Loucy (cell line): ENCODE results near the gene PAQR9.

ENCODE experiments used
- H2AFZ ChIP-seq: fragments of 200-600 bp; sonication (generic); 2 replicates; pipeline ENCODE4 v1.6.0; 2016; ENCODE audit warnings: antibody characterized with exemption, mild to moderate bottlenecking, low read length, moderate library complexity
- H3F3A ChIP-seq: fragments of 200-600 bp; 2 replicates; pipeline ENCODE4 v1.6.0; 2016; ENCODE audit warnings: antibody characterized with exemption, low read depth, mild to moderate bottlenecking
- H3K27me3 ChIP-seq: fragments of 200-600 bp; sonication (generic); 2 replicates; pipeline ENCODE4 v1.6.1; 2014; ENCODE audit warnings: low read length, mild to moderate bottlenecking; ENCODE audit not compliant: insufficient read depth, poor library complexity, severe bottlenecking
- H3K36me3 ChIP-seq: fragments of 200-600 bp; sonication (generic); 2 replicates; pipeline ENCODE4 v1.6.1; 2016; ENCODE audit warnings: low read length; ENCODE audit not compliant: insufficient read depth
- H3K4me1 ChIP-seq: fragments of 200-600 bp; sonication (generic); 2 replicates; pipeline ENCODE4 v1.5.1; 2014; ENCODE audit warnings: low read length, mild to moderate bottlenecking; ENCODE audit not compliant: insufficient read depth, poor library complexity, severe bottlenecking
- H3K4me2 ChIP-seq: fragments of 200-600 bp; sonication (generic); 2 replicates; pipeline ENCODE4 v1.6.0; 2014; ENCODE audit warnings: antibody characterized with exemption, low read length, low read depth, mild to moderate bottlenecking; ENCODE audit not compliant: poor library complexity, severe bottlenecking
- H3K4me3 ChIP-seq: fragments of 200-600 bp; sonication (generic); 2 replicates; pipeline ENCODE4 v1.5.1; 2014; ENCODE audit warnings: low read length, mild to moderate bottlenecking, mixed read lengths; ENCODE audit not compliant: poor library complexity, severe bottlenecking
- H3K79me2 ChIP-seq: fragments of 200-600 bp; sonication (generic); 2 replicates; pipeline ENCODE4 v1.6.1; 2014; ENCODE audit warnings: low read length; ENCODE audit not compliant: insufficient read depth
- H3K9ac ChIP-seq: fragments of 200-600 bp; sonication (generic); 2 replicates; pipeline ENCODE4 v1.6.0; 2014; ENCODE audit warnings: mild to moderate bottlenecking, low read depth, low read length, moderate library complexity; ENCODE audit not compliant: poor library complexity, severe bottlenecking
- H3K9me2 ChIP-seq: fragments of 200-600 bp; sonication (generic); replicated peaks from 2 replicates; pipeline ENCODE4 v1.6.1; 2016; ENCODE audit warnings: low read depth, low read length, mixed read lengths
- H3K9me3 ChIP-seq: fragments of 200-600 bp; sonication (generic); 2 replicates; pipeline ENCODE4 v1.6.1; 2014; ENCODE audit warnings: mild to moderate bottlenecking, antibody characterized with exemption, low read length, low read depth; ENCODE audit not compliant: insufficient read depth
- H4K20me1 ChIP-seq: fragments of 200-600 bp; sonication (generic); 2 replicates; pipeline ENCODE4 v1.6.0; 2014; ENCODE audit warnings: antibody characterized with exemption, low read length, mild to moderate bottlenecking; ENCODE audit not compliant: insufficient read depth, poor library complexity, severe bottlenecking
- CTCF ChIP-seq: fragments of 200-600 bp; sonication (generic); conservative IDR thresholded peaks from 2 replicates; pipeline ENCODE4 v1.5.1; 2014; ENCODE audit warnings: mild to moderate bottlenecking, antibody characterized with exemption, low read length
- EZH2phosphoT487 ChIP-seq: fragments of 200-600 bp; IDR thresholded peaks from 2 replicates; pipeline ENCODE4 v1.6.1; 2018; ENCODE audit warnings: antibody characterized with exemption, mild to moderate bottlenecking, moderate library complexity, borderline replicate concordance

Gene PAQR9

GRCh38 chr3:142940472-142940871 lies 23.0 kb downstream of the PAQR9 start:
- Histone ChIP-seq H3K9me3 (no peaks in the 10 kb centered on the region), H3K4me2 (no peak overlapping the region), H3K9me2 (no peaks in the 10 kb centered on the region), H3K79me2 (no peaks in the 10 kb centered on the region), H3K9ac (no peak overlapping the region), H3K36me3 (no peaks in the 10 kb centered on the region), H3F3A (no peaks in the 10 kb centered on the region), H2AFZ (no peak overlapping the region), H4K20me1 (no peaks in the 10 kb centered on the region), H3K27me3 (no peaks in the 10 kb centered on the region), H3K4me3 (no peak overlapping the region), H3K4me1 (no peaks in the 10 kb centered on the region)
- no peak for TF ChIP-seq EZH2phosphoT487

- H3K4me1 ChIP-seq = no peaks in the 10 kb centered on the region
- no peak overlapping the region for H2AFZ ChIP-seq
- H3K27me3 ChIP-seq = no peaks in the 10 kb centered on the region
- no peaks in the 10 kb centered on the region for H3F3A ChIP-seq
- H3K36me3 ChIP-seq = no peaks in the 10 kb centered on the region
- H3K79me2 ChIP-seq = no peaks in the 10 kb centered on the region
- no peaks in the 10 kb centered on the region for H3K9me3 ChIP-seq
- no peaks in the 10 kb centered on the region for H4K20me1 ChIP-seq
- no peak overlapping the region for H3K4me2 ChIP-seq
- H3K9me2 ChIP-seq = no peaks in the 10 kb centered on the region
- H3K9ac ChIP-seq = no peak overlapping the region
- no peak overlapping the region for H3K4me3 ChIP-seq
- TF ChIP-seq EZH2phosphoT487 (no peak), CTCF (no peak)
Measured at GRCh38 chr3:142940000-142940399, 23.5 kb downstream of the PAQR9 start.

- Histone ChIP-seq H3F3A (no peaks in the 10 kb centered on the region), H3K4me3 (no peak overlapping the region), H2AFZ (no peak overlapping the region), H3K79me2 (no peaks in the 10 kb centered on the region), H3K4me2 (no peak overlapping the region), H3K9me3 (no peaks in the 10 kb centered on the region), H4K20me1 (no peaks in the 10 kb centered on the region), H3K27me3 (no peaks in the 10 kb centered on the region), H3K9ac (no peak overlapping the region), H3K4me1 (no peaks in the 10 kb centered on the region), H3K36me3 (no peaks in the 10 kb centered on the region), H3K9me2 (no peaks in the 10 kb centered on the region)
- TF ChIP-seq EZH2phosphoT487 = no peak
- TF ChIP-seq CTCF = no peak
Measured at GRCh38 chr3:142935963-142936362, 27.5 kb downstream of the PAQR9 start.

- no peak overlapping the region for H3K9ac ChIP-seq
- H3K4me2 ChIP-seq = no peak overlapping the region
- TF ChIP-seq CTCF (no peak), EZH2phosphoT487 (no peak)
- H3K9me3 ChIP-seq = no peaks in the 10 kb centered on the region
- no peaks in the 10 kb centered on the region for H3F3A ChIP-seq
- H3K9me2 ChIP-seq = no peaks in the 10 kb centered on the region
- no peak overlapping the region for H2AFZ ChIP-seq
- no peaks in the 10 kb centered on the region for H3K79me2 ChIP-seq
- no peaks in the 10 kb centered on the region for H4K20me1 ChIP-seq
- no peaks in the 10 kb centered on the region for H3K4me1 ChIP-seq
- no peaks in the 10 kb centered on the region for H3K36me3 ChIP-seq
- H3K4me3 ChIP-seq = no peak overlapping the region
- H3K27me3 ChIP-seq = no peaks in the 10 kb centered on the region
Measured at GRCh38 chr3:142934887-142935269, 28.6 kb downstream of the PAQR9 start.
